ENCODE measurements around the gene RTN4RL1. TPM values are rescaled to one million over a fixed set of nuclear protein-coding genes. Genes with fewer than 3 reads are reported as not detected.

RTN4RL1 gene
- total RNA-seq, 2 donors from 2014 or later = 3.1 to 3.6 TPM

DNA sequence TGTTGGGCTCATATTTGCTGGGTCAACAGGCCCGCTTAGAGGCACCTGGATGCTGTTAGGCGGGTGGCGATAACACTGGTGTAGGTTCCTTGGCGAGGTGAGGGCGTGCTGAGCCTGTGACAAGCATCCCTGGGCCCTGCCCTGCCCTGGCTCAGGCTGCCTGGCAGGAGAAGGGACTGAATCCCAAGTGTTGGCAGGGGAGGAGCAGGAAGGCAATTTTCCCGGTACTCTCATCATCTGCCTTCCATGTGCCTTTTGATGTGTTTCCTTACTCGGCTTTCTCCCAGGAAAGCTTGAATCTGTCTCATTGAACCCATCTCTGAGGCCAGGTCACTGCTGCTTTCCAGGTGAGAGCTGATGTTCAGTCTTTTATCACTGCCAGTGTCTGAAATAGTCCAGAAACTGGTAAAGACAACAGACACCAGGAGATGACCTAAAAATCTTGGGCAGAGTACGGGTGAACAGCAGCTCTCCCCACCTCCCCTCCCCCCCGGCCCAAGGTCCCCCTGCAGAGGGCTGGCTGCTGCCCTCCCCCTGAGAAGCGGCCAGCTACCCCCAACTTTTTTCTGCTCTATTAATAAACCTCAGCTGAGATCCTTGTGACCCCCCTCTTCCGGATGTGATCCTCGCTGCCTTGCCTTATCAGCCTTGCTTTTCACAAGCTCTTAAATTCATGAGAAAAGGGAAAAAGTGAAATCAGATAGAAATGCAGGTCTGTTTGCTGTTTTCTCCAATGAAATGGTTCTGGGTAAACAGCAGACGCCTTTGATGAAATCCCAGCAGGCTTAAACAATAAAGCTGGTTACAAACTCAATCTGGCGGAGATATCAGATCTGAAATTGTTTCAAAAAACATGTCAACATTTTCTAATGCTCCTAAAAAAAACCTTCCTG lies 29.0 kb downstream of the RTN4RL1 start:
- intact Hi-C loops (cut with DNase I) = no loop called here
- DNase-seq (peak in 2 of 4 donors; percentile 35 to 36), ATAC-seq (no peak)
- Histone ChIP-seq H3K36me3 (replicated peaks in 1 of 2; ENCODE audit: insufficient read depth in 1 of 2, low read depth in 2 of 2) (no peaks in the 10 kb centered on the region), H3K4me3 (no peak overlapping the region), H3K4me1 (peaks cover 57% of the 10 kb centered on the region), H3K9me3 (no peaks in the 10 kb centered on the region), H3K27ac (peak overlapping the region in 3 of 4 donors; percentile 91 to 94 (median 94)), H3K27me3 (no peaks in the 10 kb centered on the region)
- TF ChIP-seq, protein P1, sequence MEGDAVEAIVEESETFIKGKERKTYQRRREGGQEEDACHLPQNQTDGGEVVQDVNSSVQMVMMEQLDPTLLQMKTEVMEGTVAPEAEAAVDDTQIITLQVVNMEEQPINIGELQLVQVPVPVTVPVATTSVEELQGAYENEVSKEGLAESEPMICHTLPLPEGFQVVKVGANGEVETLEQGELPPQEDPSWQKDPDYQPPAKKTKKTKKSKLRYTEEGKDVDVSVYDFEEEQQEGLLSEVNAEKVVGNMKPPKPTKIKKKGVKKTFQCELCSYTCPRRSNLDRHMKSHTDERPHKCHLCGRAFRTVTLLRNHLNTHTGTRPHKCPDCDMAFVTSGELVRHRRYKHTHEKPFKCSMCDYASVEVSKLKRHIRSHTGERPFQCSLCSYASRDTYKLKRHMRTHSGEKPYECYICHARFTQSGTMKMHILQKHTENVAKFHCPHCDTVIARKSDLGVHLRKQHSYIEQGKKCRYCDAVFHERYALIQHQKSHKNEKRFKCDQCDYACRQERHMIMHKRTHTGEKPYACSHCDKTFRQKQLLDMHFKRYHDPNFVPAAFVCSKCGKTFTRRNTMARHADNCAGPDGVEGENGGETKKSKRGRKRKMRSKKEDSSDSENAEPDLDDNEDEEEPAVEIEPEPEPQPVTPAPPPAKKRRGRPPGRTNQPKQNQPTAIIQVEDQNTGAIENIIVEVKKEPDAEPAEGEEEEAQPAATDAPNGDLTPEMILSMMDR (IDR thresholded peaks at IDR 0.05) = no peak
- no peak for TF ChIP-seq POLR2A (IDR thresholded peaks at IDR 0.05)
- 59 to 70% methylated on average over 8 to 14 of the region's 14 CpGs for WGBS, 2 donors

DNA sequence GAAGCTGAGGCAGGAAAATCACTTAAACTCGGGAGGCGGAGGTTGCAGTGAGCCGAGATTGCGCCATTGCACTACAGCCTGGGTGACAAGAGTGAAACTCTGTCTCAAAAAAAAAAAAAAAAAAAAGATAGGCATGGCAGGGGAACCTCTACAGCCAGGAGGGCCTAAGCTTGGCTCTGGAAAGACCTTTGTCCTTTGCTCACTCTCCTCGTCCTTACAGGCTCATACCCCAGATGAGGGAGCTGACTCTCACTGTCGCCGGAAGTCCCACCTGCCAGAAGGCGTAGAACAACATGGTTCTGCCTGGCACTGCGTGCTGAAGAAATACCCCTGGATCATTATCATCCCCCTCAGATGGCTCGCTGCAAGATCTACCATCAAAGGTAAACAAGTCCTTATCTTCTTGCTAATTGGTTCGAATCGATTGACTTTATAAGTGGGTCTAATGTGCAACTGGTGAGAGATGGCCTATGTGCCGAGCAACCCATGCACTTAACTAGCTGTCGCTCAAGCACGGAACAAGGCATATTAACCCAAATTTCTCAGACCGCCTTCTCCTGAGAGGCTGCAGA lies 29.7 kb downstream of the RTN4RL1 start:
- Histone ChIP-seq H3K27me3 (no peaks in the 10 kb centered on the region), H3K4me3 (no peak overlapping the region), H3K9me3 (no peaks in the 10 kb centered on the region), H3K4me1 (peaks cover 55% of the 10 kb centered on the region), H3K36me3 (replicated peaks in 1 of 2; ENCODE audit: insufficient read depth in 1 of 2, low read depth in 2 of 2) (no peaks in the 10 kb centered on the region), H3K27ac (peak overlapping the region in 3 of 4 donors; percentile 91 to 94 (median 94))
- no peak for DNase-seq
- 85% methylated on average over 15 to 16 of the region's 16 CpGs for WGBS, 2 donors
- intact Hi-C loops (cut with DNase I) = no loop called here
- no peak for TF ChIP-seq POLR2A (IDR thresholded peaks at IDR 0.05)
- no peak for ATAC-seq

DNA sequence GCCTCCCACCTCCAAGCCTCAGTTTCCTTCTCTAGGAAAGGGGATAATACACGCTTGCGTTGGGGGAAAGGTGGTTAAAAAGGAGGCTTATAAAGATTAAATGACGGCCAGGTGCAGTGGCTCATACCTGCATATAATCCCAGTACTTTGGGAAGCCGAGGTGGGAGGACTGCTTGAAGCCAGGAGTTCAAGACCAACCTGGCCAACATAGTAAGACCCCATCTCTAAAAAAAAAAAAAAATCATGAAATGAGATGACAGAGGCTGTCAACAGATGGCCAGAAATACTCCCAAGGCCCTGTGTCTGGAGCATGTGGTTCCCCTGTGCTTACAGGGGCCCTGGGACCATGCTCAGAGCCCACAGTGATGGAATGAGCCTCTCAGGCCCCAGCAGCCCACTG lies 30.4 kb downstream of the RTN4RL1 start:
- Histone ChIP-seq H3K4me3 (no peak overlapping the region), H3K27me3 (no peaks in the 10 kb centered on the region), H3K4me1 (peaks cover 48% of the 10 kb centered on the region), H3K27ac (no peak overlapping the region), H3K36me3 (replicated peaks in 1 of 2; ENCODE audit: insufficient read depth in 1 of 2, low read depth in 2 of 2) (no peaks in the 10 kb centered on the region), H3K9me3 (no peaks in the 10 kb centered on the region)
- ATAC-seq (no peak), DNase-seq (no peak)
- no peak for TF ChIP-seq POLR2A (IDR thresholded peaks at IDR 0.05)
- TF ChIP-seq, protein P1 (IDR thresholded peaks at IDR 0.05) = no peak
- intact Hi-C loops (cut with DNase I) = no loop called here
- WGBS, 2 donors = 94 to 95% methylated on average over 4 of the region's 4 CpGs

DNA sequence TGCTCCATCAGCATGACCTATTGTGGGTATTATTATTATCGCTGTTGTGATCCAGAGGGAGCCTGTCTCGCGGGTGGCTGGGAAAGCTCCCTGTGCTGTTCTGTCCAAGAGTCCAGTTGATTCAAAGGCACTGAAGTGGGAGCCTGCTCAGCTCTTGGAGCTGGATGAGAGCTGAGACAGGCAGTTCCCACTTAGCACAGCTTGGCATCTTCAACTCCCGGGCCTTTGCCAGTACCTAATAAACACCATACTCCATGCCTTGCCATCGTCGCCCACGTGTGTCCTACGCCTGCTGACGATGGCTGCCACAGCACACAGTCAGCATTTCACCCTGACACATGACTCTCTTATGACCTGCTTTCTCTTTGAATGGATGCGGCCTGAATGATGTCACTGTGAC lies 32.6 kb downstream of the RTN4RL1 start:
- no peaks in the 10 kb centered on the region for H3K36me3 ChIP-seq (replicated peaks in 1 of 2; ENCODE audit: insufficient read depth in 1 of 2, low read depth in 2 of 2)
- no peak for TF ChIP-seq POLR2A (IDR thresholded peaks at IDR 0.05)
- TF ChIP-seq, protein P1 (IDR thresholded peaks at IDR 0.05) = no peak
- H3K27me3 ChIP-seq = no peaks in the 10 kb centered on the region
- H3K27ac ChIP-seq = no peak overlapping the region
- ATAC-seq (no peak), DNase-seq (no peak)
- H3K4me1 ChIP-seq = peaks cover 29% of the 10 kb centered on the region
- H3K4me3 ChIP-seq = no peak overlapping the region
- WGBS, 2 donors = 87 to 96% methylated on average over 10 of the region's 10 CpGs
- H3K9me3 ChIP-seq = no peaks in the 10 kb centered on the region
- intact Hi-C loops (cut with DNase I) = no loop called here

DNA sequence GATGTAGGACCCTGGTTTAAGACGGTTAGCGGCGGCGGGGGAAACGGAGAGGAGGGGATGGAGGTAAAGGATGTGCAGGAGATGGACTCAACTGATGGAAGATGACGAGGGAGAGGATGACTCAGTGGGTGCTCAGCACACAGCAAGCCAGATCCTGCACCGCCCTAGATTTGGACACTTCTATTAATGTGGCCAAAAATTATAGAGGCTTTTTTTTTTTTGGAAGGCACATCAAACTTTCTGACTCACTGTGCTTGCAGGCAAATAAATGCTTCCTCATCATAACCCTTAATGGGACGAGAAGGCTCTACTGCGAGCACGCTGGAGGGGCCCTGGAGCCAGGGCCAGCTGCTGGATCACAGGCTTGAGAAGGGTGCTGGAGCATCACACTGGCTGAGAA lies 36.0 kb downstream of the RTN4RL1 start:
- Histone ChIP-seq H3K36me3 (replicated peaks in 1 of 2; ENCODE audit: insufficient read depth in 1 of 2, low read depth in 2 of 2) (no peaks in the 10 kb centered on the region), H3K4me1 (peaks cover 15% of the 10 kb centered on the region), H3K27ac (no peak overlapping the region), H3K27me3 (no peaks in the 10 kb centered on the region), H3K9me3 (no peaks in the 10 kb centered on the region), H3K4me3 (no peak overlapping the region)
- WGBS, 2 donors = 88 to 91% methylated on average over 10 of the region's 10 CpGs
- DNase-seq = no peak
- no peak for TF ChIP-seq POLR2A (IDR thresholded peaks at IDR 0.05)
- TF ChIP-seq, protein P1 (IDR thresholded peaks at IDR 0.05) = no peak
- peak; percentile 34 for ATAC-seq
- intact Hi-C loops (cut with DNase I) = no loop called here
